H1 (cell line): ENCODE results near the gene POU4F2. TPM values are rescaled to one million over a fixed set of nuclear protein-coding genes. Genes with fewer than 3 reads are reported as not detected.
A peak's percentile ranks its signal among the peaks of the same experiment; 100 is the strongest.

Source experiments
- CTCF ChIA-PET: fragments of 300-600 bp; sonication (Branson Sonifier 250); formaldehyde crosslinking; loops from one replicate; lab custom pipeline; 2021; ENCODE audit not compliant: partially characterized antibody; lab: Charles Lee
- POLR2A ChIA-PET: fragments of 300-600 bp; sonication (Branson Sonifier 250); formaldehyde crosslinking; loops from one replicate; lab custom pipeline; 2021; ENCODE audit warnings: inconsistent platforms; ENCODE audit not compliant: partially characterized antibody; lab: Charles Lee
- DNase-seq, 2 experiments: peaks; one replicate each; pipeline versions ENCODE4 v3.0.0 to v3.0.0-alpha.2; 2010 to 2022; ENCODE audit warnings: low spot score in 2 of 2, low read depth in 1 of 2, mixed read lengths in 1 of 2
- FAIRE-seq: peaks from 2 replicates; lab custom pipeline; 2011; peaks lifted over from hg19 to GRCh38; lab: Jason Lieb, UNC
- H2AFZ ChIP-seq: 2 replicates; pipeline ENCODE4 v1.8.1; 2012; ENCODE audit warnings: low read length, inconsistent platforms
- H2AK5ac ChIP-seq: 2 replicates; pipeline ENCODE4 v1.6.1; 2013; ENCODE audit warnings: low read depth, low read length
- H2BK120ac ChIP-seq: replicated peaks from 2 replicates; pipeline ENCODE3; 2013; ENCODE audit warnings: low read depth, low read length, inconsistent platforms
- H2BK12ac ChIP-seq: 2 replicates; pipeline ENCODE4 v1.6.1; 2013; ENCODE audit warnings: low read depth, low read length
- H2BK15ac ChIP-seq: 2 replicates; pipeline ENCODE4 v1.6.1; 2013; ENCODE audit warnings: low read length
- H2BK20ac ChIP-seq: 2 replicates; pipeline ENCODE4 v1.6.1; 2013; ENCODE audit warnings: low read length
- H2BK5ac ChIP-seq: 2 replicates; pipeline ENCODE4 v1.6.1; 2013; ENCODE audit warnings: low read depth, low read length
- H3K14ac ChIP-seq: 2 replicates; pipeline ENCODE4 v1.6.1; 2013; ENCODE audit warnings: inconsistent platforms; ENCODE audit not compliant: insufficient read length
- H3K18ac ChIP-seq: 2 replicates; pipeline ENCODE4 v1.6.1; 2013; ENCODE audit warnings: low read length; ENCODE audit errors: extremely low read depth
- H3K23ac ChIP-seq: 2 replicates; pipeline ENCODE4 v1.6.1; 2013; ENCODE audit warnings: inconsistent platforms; ENCODE audit not compliant: insufficient read length
- H3K23me2 ChIP-seq: 2 replicates; pipeline ENCODE4 v1.6.1; 2013; ENCODE audit warnings: low read depth, low read length
- H3K27ac ChIP-seq: 2 replicates; pipeline ENCODE4 v1.6.1; 2011; ENCODE audit warnings: low read depth, low read length, inconsistent platforms
- H3K27me3 ChIP-seq, 4 experiments: replicated peaks in 1 of 4; 1 replicate in 1 of 4; 2 replicates in 3 of 4; pipeline versions ENCODE4 v1.6.1 to v1.8.1; 2011 to 2013; ENCODE audit warnings: low read length in 3 of 4, mild to moderate bottlenecking in 3 of 4, inconsistent platforms in 2 of 4, mixed read lengths in 2 of 4, moderate library complexity in 1 of 4; ENCODE audit not compliant: control insufficient read depth in 3 of 4, insufficient read depth in 3 of 4; ENCODE audit errors: extremely low read depth in 1 of 4
- H3K36me3 ChIP-seq, 4 experiments: 2 replicates each; pipeline versions ENCODE4 v1.6.1 to v1.8.1; 2011 to 2013; ENCODE audit warnings: mild to moderate bottlenecking in 4 of 4, low read length in 3 of 4, moderate library complexity in 2 of 4, control low read depth in 1 of 4, inconsistent platforms in 1 of 4; ENCODE audit not compliant: insufficient read depth in 4 of 4, control insufficient read depth in 2 of 4
- H3K4ac ChIP-seq: replicated peaks from 2 replicates; pipeline ENCODE3; 2013; ENCODE audit warnings: low read length, low read depth, mixed read lengths, inconsistent platforms; ENCODE audit not compliant: insufficient read length
- H3K4me1 ChIP-seq, 4 experiments: replicated peaks in 1 of 4; 1 replicate in 1 of 4; 2 replicates in 3 of 4; pipeline versions ENCODE4 v1.6.1 to v1.8.1; 2011 to 2013; ENCODE audit warnings: low read length in 3 of 4, inconsistent platforms in 2 of 4, mixed read lengths in 1 of 4; ENCODE audit not compliant: insufficient read depth in 4 of 4, control insufficient read depth in 3 of 4
- H3K4me2 ChIP-seq, 2 experiments: 2 replicates each; pipeline versions ENCODE4 v1.6.1 to v1.8.1; 2011 to 2013; ENCODE audit warnings: low read depth in 2 of 2, low read length in 2 of 2, control low read depth in 1 of 2, inconsistent platforms in 1 of 2, mild to moderate bottlenecking in 1 of 2; ENCODE audit not compliant: insufficient read depth in 1 of 2
- H3K4me3 ChIP-seq, 4 experiments: fragments of 200-600, 300-600 bp in 1 of 4; sonication (generic), shearing (Covaris generic), sonication (Bioruptor Twin) in 1 of 4; 2 replicates each; pipeline versions ENCODE4 v1.5.1 to v1.8.1; 2011 to 2016; ENCODE audit warnings: low read length in 4 of 4, low read depth in 3 of 4, control low read depth in 2 of 4, inconsistent platforms in 2 of 4, mild to moderate bottlenecking in 2 of 4, mixed read lengths in 1 of 4, moderate library complexity in 1 of 4; ENCODE audit not compliant: insufficient read depth in 2 of 4; ENCODE audit errors: extremely low read depth in 1 of 4
- H3K56ac ChIP-seq: replicated peaks from 2 replicates; pipeline ENCODE3; 2013; ENCODE audit warnings: low read depth, mild to moderate bottlenecking, mixed read lengths, low read length, inconsistent platforms; ENCODE audit not compliant: insufficient read length
- H3K79me1 ChIP-seq: 2 replicates; pipeline ENCODE4 v1.6.1; 2013; ENCODE audit warnings: low read depth, low read length, control low read depth
- H3K79me2 ChIP-seq, 2 experiments: 2 replicates each; pipeline versions ENCODE4 v1.6.1 to v1.8.1; 2012 to 2013; ENCODE audit warnings: low read length in 2 of 2, mild to moderate bottlenecking in 2 of 2, inconsistent platforms in 1 of 2; ENCODE audit not compliant: insufficient read depth in 2 of 2, control insufficient read depth in 1 of 2
- H3K9ac ChIP-seq, 4 experiments: replicated peaks in 1 of 4; 1 replicate in 1 of 4; 2 replicates in 3 of 4; pipeline versions ENCODE4 v1.6.1 to v1.8.1; 2011 to 2013; ENCODE audit warnings: low read depth in 3 of 4, low read length in 3 of 4, control low read depth in 2 of 4, mild to moderate bottlenecking in 2 of 4, moderate library complexity in 2 of 4, inconsistent platforms in 1 of 4; ENCODE audit errors: extremely low read depth in 1 of 4
- H3K9me3 ChIP-seq, 2 experiments: 2 replicates each; pipeline versions ENCODE4 v1.6.1 to v1.8.1; 2012 to 2013; ENCODE audit warnings: mild to moderate bottlenecking in 2 of 2, moderate library complexity in 2 of 2, control low read depth in 1 of 2, inconsistent platforms in 1 of 2, low read depth in 1 of 2, low read length in 1 of 2, mixed read lengths in 1 of 2; ENCODE audit not compliant: insufficient read depth in 2 of 2
- H4K20me1 ChIP-seq, 2 experiments: replicated peaks in 1 of 2; 2 replicates each; pipeline versions ENCODE3 to v1.8.1; 2011 to 2013; ENCODE audit warnings: inconsistent platforms in 2 of 2, low read length in 2 of 2, mild to moderate bottlenecking in 1 of 2; ENCODE audit not compliant: insufficient read depth in 2 of 2, control insufficient read depth in 1 of 2
- H4K5ac ChIP-seq: 2 replicates; pipeline ENCODE4 v1.6.1; 2013; ENCODE audit warnings: low read length, low read depth, mixed read lengths, inconsistent platforms; ENCODE audit not compliant: insufficient read length
- H4K8ac ChIP-seq: 2 replicates; pipeline ENCODE4 v1.8.0; 2013; ENCODE audit warnings: mild to moderate bottlenecking, moderate library complexity, low read length, inconsistent platforms; ENCODE audit not compliant: insufficient read depth; ENCODE audit errors: extremely low read depth
- H4K91ac ChIP-seq: replicated peaks from 2 replicates; pipeline ENCODE3; 2013; ENCODE audit warnings: low read length, mixed read lengths, inconsistent platforms; ENCODE audit not compliant: insufficient read length
- EZH2 ChIP-seq: fragments of 200-600 bp; sonication (generic); IDR thresholded peaks from 2 replicates; pipeline ENCODE4 v1.7.1; 2012; ENCODE audit warnings: low read depth, mild to moderate bottlenecking, moderate library complexity, low read length, inconsistent platforms; ENCODE audit not compliant: severe bottlenecking
- MAX ChIP-seq: IDR thresholded peaks from 2 replicates; pipeline ENCODE4 v1.6.1; 2012; ENCODE audit warnings: inconsistent platforms
- RAD21 ChIP-seq, 2 experiments: IDR thresholded peaks in 1 of 2; conservative IDR thresholded peaks in 1 of 2; 2 replicates each; pipeline ENCODE4 v1.6.1; 2011; ENCODE audit warnings: low read depth in 2 of 2, low read length in 2 of 2, improper control_type of control experiment in 1 of 2, inconsistent platforms in 1 of 2, mild to moderate bottlenecking in 1 of 2, moderate library complexity in 1 of 2
- RBBP5 ChIP-seq: IDR thresholded peaks from 2 replicates; pipeline ENCODE4 v1.7.1; 2012; ENCODE audit warnings: low read depth, mild to moderate bottlenecking, inconsistent platforms, low read length, moderate library complexity, borderline replicate concordance
- RNF2 ChIP-seq: fragments of 200-900, 300-1000 bp; sonication (generic); IDR thresholded peaks from 2 replicates; pipeline ENCODE4 v1.7.1; 2016; ENCODE audit warnings: borderline replicate concordance, low read depth, mild to moderate bottlenecking, antibody characterized with exemption, low read length; ENCODE audit not compliant: poor library complexity, severe bottlenecking; ENCODE audit errors: missing control alignments
- SAP30 ChIP-seq: fragments of 300-600 bp; sonication (generic); IDR thresholded peaks from 2 replicates; pipeline ENCODE4 v1.7.1; 2012; ENCODE audit warnings: low read length, moderate library complexity, mild to moderate bottlenecking, inconsistent platforms; ENCODE audit not compliant: insufficient read depth, insufficient replicate concordance
- SP1 ChIP-seq: IDR thresholded peaks from 2 replicates; pipeline ENCODE4 v1.6.1; 2011; ENCODE audit warnings: low read depth, low read length
- SUZ12 ChIP-seq: fragments of 200-600 bp; sonication (generic); IDR thresholded peaks from 2 replicates; pipeline ENCODE4 v1.6.1; 2012; ENCODE audit warnings: mild to moderate bottlenecking, inconsistent platforms, low read length, moderate library complexity, mixed read lengths
- WGBS, 2 experiments: shearing (Covaris generic) in 1 of 2; methylation state at CpG; one replicate each; pipeline versions ENCODE4 v1.1.6 to v1.1.7; 2013 to 2015; ENCODE audit warnings: low lambda C conversion rate in 2 of 2, mixed read lengths in 2 of 2, inconsistent platforms in 1 of 2, low coverage in 1 of 2, missing lambda C conversion rate in 1 of 2; ENCODE audit not compliant: insufficient replicate concordance in 2 of 2, insufficient coverage in 1 of 2, insufficient read length in 1 of 2; ENCODE audit errors: extremely low coverage in 1 of 2, missing lambda C conversion rate in 1 of 2; 5-methylcytosine and 5-hydroxymethylcytosine counted together
- polyA plus RNA-seq, 7 experiments: library from polyadenylated mRNA; depleted of rRNA in 3 of 7; stranded (reverse) in 5 of 7; unstranded in 2 of 7; fragments of >200 nt in 5 of 7; fragments of 200-250 nt in 2 of 7; gene quantifications; 1 replicate in 5 of 7; 2 replicates in 1 of 7; 4 replicates in 1 of 7; pipeline versions ENCODE4 v1.2.1 to v1.2.3, GENCODE V29; 2011 to 2013; ENCODE audit warnings: missing spikeins in 2 of 7, mixed read lengths in 2 of 7
- total RNA-seq: library from RNA; stranded (reverse); fragmentation: NEBNext Ultra II Directional; extraction: Animal tissue kit (Norgen Biotek cat#: 25700); gene quantifications from 2 replicates; pipeline ENCODE4 v1.2.1, GENCODE V29; 2021
- TF ChIP-seq, protein P1 (sequence below), 3 experiments: IDR thresholded peaks; 1 replicate in 2 of 3; 2 replicates in 1 of 3; pipeline versions ENCODE4 v1.5.1 to v1.6.1; 2011; ENCODE audit warnings: low read length in 3 of 3, mild to moderate bottlenecking in 3 of 3, inconsistent platforms in 2 of 3, low read depth in 1 of 3, moderate library complexity in 1 of 3; ENCODE audit not compliant: insufficient read depth in 1 of 3; ENCODE audit errors: control extremely low read depth in 1 of 3

POU4F2 gene
- total and polyA plus RNA-seq, 2 of the 8 experiments (the other 6 are each of a cell fraction or from before 2014, with no cell fraction given) = not detected

- no peak overlapping the region for H3K14ac ChIP-seq
- no peak overlapping the region for H3K27ac ChIP-seq
- ChIA-PET POLR2A (interaction anchor here (0.8 kb wide), 1 partner anchor 13 kb away, joined by 3 read pairs; no protein-coding TSS in a partner anchor), CTCF (interaction anchor here (1.2 to 1.8 kb wide), 5 partner anchors 10 to 291 kb away, joined by 3 to 6 read pairs (median 5); no protein-coding TSS in a partner anchor)
- no peak overlapping the region for H2BK15ac ChIP-seq
- no peak overlapping the region for H3K18ac ChIP-seq
- no peak overlapping the region for H2BK5ac ChIP-seq
- no peak for DNase-seq
- peak overlapping the region in 2 of 4 experiments; percentile 11 to 48; a peak in 3 of 8 replicates for H3K4me3 ChIP-seq
- no peak overlapping the region for H4K5ac ChIP-seq
- no peak overlapping the region for H4K8ac ChIP-seq
- peaks cover 62 to 80% (median 73%) of the 10 kb centered on the region in 4 experiments for H3K27me3 ChIP-seq
- no peak for FAIRE-seq
- H2BK120ac ChIP-seq = no peak overlapping the region
- no peak overlapping the region for H3K4ac ChIP-seq
- H3K9ac ChIP-seq = no peak overlapping the region
- WGBS, 2 experiments = 2% methylated on average over 7 of the region's 7 CpGs; no CpG with 5 or more reads in 1 of the 2 experiments
- H4K91ac ChIP-seq = no peak overlapping the region
- no peaks in the 10 kb centered on the region for H3K9me3 ChIP-seq
- peaks cover 0 to 11% (median 7%) of the 10 kb centered on the region in 4 experiments for H3K4me1 ChIP-seq
- H2AK5ac ChIP-seq = no peak overlapping the region
- no peak overlapping the region for H2AFZ ChIP-seq
- peaks cover 15% of the 10 kb centered on the region; the same call in 1 of the 2 replicates for H3K23me2 ChIP-seq
- no peak overlapping the region for H2BK20ac ChIP-seq
- H3K79me1 ChIP-seq = no peaks in the 10 kb centered on the region; the same call in 1 of the 2 replicates
- no peak overlapping the region for H3K56ac ChIP-seq
- no peak overlapping the region for H3K23ac ChIP-seq
- H2BK12ac ChIP-seq = no peak overlapping the region
- H3K36me3 ChIP-seq = no peaks in the 10 kb centered on the region
- H4K20me1 ChIP-seq = peaks cover 8 to 14% of the 10 kb centered on the region in 2 experiments
- no peaks in the 10 kb centered on the region for H3K79me2 ChIP-seq
- peak overlapping the region; percentile 64 to 68 for H3K4me2 ChIP-seq
- TF ChIP-seq SUZ12 (peak; percentile 81; the same call in 1 of the 2 replicates), RBBP5 (no peak), EZH2 (peak; percentile 78), RNF2 (peak; percentile 19), SP1 (no peak), RAD21 (IDR thresholded peaks at IDR 0.05 in 1 of 2, conservative IDR thresholded peaks at IDR 0.05 in 1 of 2; ENCODE audit: low read depth in 2 of 2, low read length in 2 of 2) (peak in 1 of 2 experiments; percentile 22; a peak in 1 of 4 replicates), SAP30 (no peak), MAX (peak; percentile 49; the same call in 1 of the 2 replicates)
- TF ChIP-seq, protein P1, sequence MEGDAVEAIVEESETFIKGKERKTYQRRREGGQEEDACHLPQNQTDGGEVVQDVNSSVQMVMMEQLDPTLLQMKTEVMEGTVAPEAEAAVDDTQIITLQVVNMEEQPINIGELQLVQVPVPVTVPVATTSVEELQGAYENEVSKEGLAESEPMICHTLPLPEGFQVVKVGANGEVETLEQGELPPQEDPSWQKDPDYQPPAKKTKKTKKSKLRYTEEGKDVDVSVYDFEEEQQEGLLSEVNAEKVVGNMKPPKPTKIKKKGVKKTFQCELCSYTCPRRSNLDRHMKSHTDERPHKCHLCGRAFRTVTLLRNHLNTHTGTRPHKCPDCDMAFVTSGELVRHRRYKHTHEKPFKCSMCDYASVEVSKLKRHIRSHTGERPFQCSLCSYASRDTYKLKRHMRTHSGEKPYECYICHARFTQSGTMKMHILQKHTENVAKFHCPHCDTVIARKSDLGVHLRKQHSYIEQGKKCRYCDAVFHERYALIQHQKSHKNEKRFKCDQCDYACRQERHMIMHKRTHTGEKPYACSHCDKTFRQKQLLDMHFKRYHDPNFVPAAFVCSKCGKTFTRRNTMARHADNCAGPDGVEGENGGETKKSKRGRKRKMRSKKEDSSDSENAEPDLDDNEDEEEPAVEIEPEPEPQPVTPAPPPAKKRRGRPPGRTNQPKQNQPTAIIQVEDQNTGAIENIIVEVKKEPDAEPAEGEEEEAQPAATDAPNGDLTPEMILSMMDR (IDR thresholded peaks at IDR 0.05; ENCODE audit: control extremely low read depth in 1 of 3, insufficient read depth in 1 of 3, low read depth in 1 of 3, low read length in 3 of 3) = peak in 1 of 3 experiments; percentile 21; a peak in 1 of 4 replicates
Observed at GRCh38 chr4:146633471-146633800, 5.3 kb upstream of the POU4F2 start.
